SJSA1 (cell line): ENCODE measurements around the gene ZFYVE28. TPM values are rescaled to one million over a fixed set of nuclear protein-coding genes. Genes with fewer than 3 reads are reported as not detected.
A peak's percentile ranks its signal among the peaks of the same experiment; 100 is the strongest.

Experiments used
- DNase-seq, 2 experiments: peaks; one replicate each; pipeline ENCODE4 v3.0.0-alpha.2; 2015 to 2020; ENCODE audit warnings: low spot score in 2 of 2, low read depth in 1 of 2
- H3K27ac ChIP-seq: fragments of 250-450 bp; sonication (Bioruptor Pico); 2 replicates; pipeline ENCODE4 v1.5.1; 2020; ENCODE audit warnings: mild to moderate bottlenecking, moderate library complexity
- H3K27me3 ChIP-seq: fragments of 250-450 bp; sonication (Bioruptor Pico); replicated peaks from 2 replicates; pipeline ENCODE4 v1.5.1; 2020; ENCODE audit warnings: mild to moderate bottlenecking, moderate library complexity
- H3K36me3 ChIP-seq: fragments of 250-450 bp; sonication (Bioruptor Pico); 2 replicates; pipeline ENCODE4 v1.5.1; 2020; ENCODE audit warnings: mild to moderate bottlenecking
- H3K4me1 ChIP-seq: fragments of 250-450 bp; sonication (Bioruptor Pico); replicated peaks from 2 replicates; pipeline ENCODE4 v1.6.1; 2021; ENCODE audit warnings: mild to moderate bottlenecking
- H3K4me3 ChIP-seq: fragments of 250-450 bp; sonication (Bioruptor Pico); 2 replicates; pipeline ENCODE4 v1.5.1; 2020; ENCODE audit warnings: mild to moderate bottlenecking
- H3K9me3 ChIP-seq: fragments of 250-450 bp; sonication (Bioruptor Pico); replicated peaks from 2 replicates; pipeline ENCODE4 v1.5.1; 2020; ENCODE audit warnings: mild to moderate bottlenecking
- total RNA-seq: library from RNA; depleted of rRNA; stranded (reverse); fragments of >200 nt; shearing (Covaris generic); gene quantifications from 2 replicates; pipeline ENCODE4 v1.2.3, GENCODE V29; 2014

Gene ZFYVE28
- total RNA-seq, 1 experiment from 2014 or later, result 0.11 TPM

DNA sequence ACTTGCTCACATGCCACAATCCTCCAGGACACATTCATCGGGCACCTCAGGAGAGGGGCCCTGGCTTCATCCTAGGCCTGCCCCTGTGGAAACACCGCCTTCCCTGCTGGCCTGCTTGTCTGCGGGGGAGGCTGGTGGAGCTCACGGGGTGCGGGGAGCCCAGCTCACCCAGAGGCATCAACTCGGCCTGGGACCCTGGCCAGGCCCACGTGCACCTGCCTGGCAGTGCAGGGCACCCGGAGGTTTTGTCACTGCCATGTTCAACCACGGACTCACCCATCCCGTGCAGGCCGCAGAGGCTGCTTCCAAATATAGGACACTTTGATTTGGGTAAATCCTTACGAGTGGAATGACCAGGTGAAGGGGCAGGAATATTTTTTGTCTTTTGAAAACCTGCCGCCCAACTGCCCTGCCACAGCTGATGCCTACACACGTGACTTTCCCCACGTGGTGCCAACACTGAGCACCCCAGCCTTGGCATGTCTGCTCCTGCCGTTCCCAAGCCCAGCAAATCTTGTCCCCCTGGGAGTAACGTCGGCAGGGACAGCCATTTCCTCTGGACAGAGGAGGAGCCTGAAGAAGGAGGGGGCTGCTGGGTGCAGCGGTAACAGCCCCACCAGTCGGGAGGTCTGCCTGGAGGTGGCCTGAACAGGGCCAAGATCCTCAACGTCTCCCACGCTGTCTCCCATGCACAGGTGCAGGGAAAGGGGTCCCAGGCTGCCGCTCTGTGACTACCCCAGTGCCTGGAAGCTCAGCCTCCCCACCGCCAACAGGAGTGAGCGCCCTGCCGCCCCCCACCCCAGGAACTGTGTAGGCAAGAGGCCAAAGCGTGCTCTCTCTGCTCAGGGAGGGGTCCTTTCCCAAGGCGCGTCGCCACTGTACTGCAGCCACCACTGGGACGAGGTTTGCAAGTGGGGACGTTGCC, 165.0 kb downstream of the ZFYVE28 start:
- no peaks in the 10 kb centered on the region for H3K4me1 ChIP-seq
- no peaks in the 10 kb centered on the region for H3K36me3 ChIP-seq
- H3K9me3 ChIP-seq, result no peaks in the 10 kb centered on the region
- H3K27ac ChIP-seq, result no peak overlapping the region
- H3K27me3 ChIP-seq, result no peaks in the 10 kb centered on the region
- no peak overlapping the region for H3K4me3 ChIP-seq
- DNase-seq, result peak in 1 of 2 experiments; percentile 28

DNA sequence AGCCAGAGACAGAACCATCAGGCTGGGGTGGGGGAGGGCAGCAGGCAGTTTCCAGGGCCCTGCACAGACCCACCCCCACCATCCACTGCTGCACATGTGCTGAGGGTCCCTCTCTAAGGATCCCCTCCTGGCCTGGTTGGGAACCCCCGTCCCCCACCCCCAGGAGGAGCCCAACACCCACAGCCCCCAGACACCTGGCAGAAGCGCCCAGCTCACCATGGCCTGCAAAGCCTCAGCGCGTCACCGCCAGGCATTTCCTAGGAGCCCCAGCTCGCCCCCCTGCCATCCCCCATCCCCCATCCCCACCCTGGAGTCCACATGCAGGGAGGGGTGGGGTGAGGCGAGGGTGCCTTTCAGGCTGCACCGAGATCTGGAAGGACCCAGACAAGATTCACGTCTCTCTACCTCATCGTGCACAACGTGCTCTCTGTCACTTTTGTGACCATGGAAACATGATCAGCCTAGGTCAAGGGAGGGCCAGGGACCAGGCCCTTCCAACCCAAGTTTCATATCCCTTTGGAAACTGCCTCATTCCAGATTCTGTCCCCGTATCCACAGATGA, 165.8 kb downstream of the ZFYVE28 start:
- H3K27me3 ChIP-seq, result no peaks in the 10 kb centered on the region
- no peaks in the 10 kb centered on the region for H3K9me3 ChIP-seq
- no peaks in the 10 kb centered on the region for H3K4me1 ChIP-seq
- H3K36me3 ChIP-seq, result no peaks in the 10 kb centered on the region
- no peak overlapping the region for H3K27ac ChIP-seq
- H3K4me3 ChIP-seq, result no peak overlapping the region
- no peak for DNase-seq

- H3K4me3 ChIP-seq, result no peak overlapping the region
- H3K36me3 ChIP-seq, result no peaks in the 10 kb centered on the region
- H3K4me1 ChIP-seq, result no peaks in the 10 kb centered on the region
- H3K27ac ChIP-seq, result no peak overlapping the region
- no peaks in the 10 kb centered on the region for H3K9me3 ChIP-seq
- DNase-seq, result no peak
- no peaks in the 10 kb centered on the region for H3K27me3 ChIP-seq
These were observed 166.5 kb downstream of the ZFYVE28 start for GRCh38 chr4:2251795-2252529.

- DNase-seq, result no peak
- Histone ChIP-seq H3K36me3 (no peaks in the 10 kb centered on the region), H3K27ac (no peak overlapping the region), H3K4me3 (no peak overlapping the region), H3K9me3 (no peaks in the 10 kb centered on the region), H3K27me3 (no peaks in the 10 kb centered on the region), H3K4me1 (no peaks in the 10 kb centered on the region)
These were observed 167.2 kb downstream of the ZFYVE28 start for GRCh38 chr4:2251073-2251794.

DNA sequence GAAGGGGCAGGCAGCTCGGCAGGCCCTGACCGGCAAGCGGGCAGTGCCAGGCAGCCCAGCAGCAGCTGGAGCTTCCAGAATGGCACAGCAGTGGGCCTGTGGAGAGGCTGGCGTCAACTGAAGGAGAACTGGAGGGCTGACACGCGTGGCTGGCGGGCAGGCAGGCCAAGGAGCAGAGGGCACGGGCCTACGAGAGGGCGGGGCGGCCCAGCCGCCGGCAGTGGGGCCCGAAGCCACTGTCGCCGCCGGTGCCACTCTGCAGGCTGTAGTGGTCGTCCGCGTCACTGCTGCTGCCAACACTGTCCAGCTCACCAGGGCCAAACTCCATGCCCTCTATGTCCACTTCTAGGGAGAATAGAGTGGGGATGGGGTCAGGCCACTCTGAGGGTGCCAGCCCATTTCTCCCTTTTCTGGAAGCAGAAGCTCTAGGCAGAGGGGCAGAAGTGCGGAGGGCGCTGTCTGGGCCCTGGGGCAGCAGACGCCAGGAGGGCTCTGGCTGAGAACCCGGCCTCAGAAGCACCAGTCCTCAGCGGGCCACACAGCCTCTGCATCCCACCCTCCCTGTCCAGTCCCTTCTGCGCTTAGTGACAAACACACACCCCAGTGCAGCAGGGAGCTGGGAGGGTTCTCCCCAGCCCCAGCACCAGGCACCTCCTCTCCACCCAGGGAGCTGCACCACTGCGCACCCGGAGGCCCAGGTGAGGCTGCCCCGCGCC, 167.9 kb downstream of the ZFYVE28 start:
- no peak for DNase-seq
- Histone ChIP-seq H3K4me3 (no peak overlapping the region), H3K9me3 (no peaks in the 10 kb centered on the region), H3K36me3 (no peaks in the 10 kb centered on the region), H3K27me3 (no peaks in the 10 kb centered on the region), H3K4me1 (no peaks in the 10 kb centered on the region), H3K27ac (no peak overlapping the region)

- H3K36me3 ChIP-seq, result no peaks in the 10 kb centered on the region
These were observed 168.7 kb downstream of the ZFYVE28 start for GRCh38 chr4:2249526-2250356.

GRCh38 chr4:2248821-2249261, 169.6 kb downstream of the ZFYVE28 start:
- Histone ChIP-seq H3K9me3 (no peaks in the 10 kb centered on the region), H3K27me3 (no peaks in the 10 kb centered on the region), H3K36me3 (no peaks in the 10 kb centered on the region), H3K27ac (no peak overlapping the region), H3K4me3 (no peak overlapping the region), H3K4me1 (no peaks in the 10 kb centered on the region)
- peak in 1 of 2 experiments; percentile 24 for DNase-seq

More at GRCh38 chr4:2249526-2250356, 168.7 kb downstream of the ZFYVE28 start:
- Histone ChIP-seq H3K27me3 (no peaks in the 10 kb centered on the region), H3K4me3 (no peak overlapping the region), H3K9me3 (no peaks in the 10 kb centered on the region), H3K4me1 (no peaks in the 10 kb centered on the region), H3K27ac (no peak overlapping the region)
- no peak for DNase-seq

DNA sequence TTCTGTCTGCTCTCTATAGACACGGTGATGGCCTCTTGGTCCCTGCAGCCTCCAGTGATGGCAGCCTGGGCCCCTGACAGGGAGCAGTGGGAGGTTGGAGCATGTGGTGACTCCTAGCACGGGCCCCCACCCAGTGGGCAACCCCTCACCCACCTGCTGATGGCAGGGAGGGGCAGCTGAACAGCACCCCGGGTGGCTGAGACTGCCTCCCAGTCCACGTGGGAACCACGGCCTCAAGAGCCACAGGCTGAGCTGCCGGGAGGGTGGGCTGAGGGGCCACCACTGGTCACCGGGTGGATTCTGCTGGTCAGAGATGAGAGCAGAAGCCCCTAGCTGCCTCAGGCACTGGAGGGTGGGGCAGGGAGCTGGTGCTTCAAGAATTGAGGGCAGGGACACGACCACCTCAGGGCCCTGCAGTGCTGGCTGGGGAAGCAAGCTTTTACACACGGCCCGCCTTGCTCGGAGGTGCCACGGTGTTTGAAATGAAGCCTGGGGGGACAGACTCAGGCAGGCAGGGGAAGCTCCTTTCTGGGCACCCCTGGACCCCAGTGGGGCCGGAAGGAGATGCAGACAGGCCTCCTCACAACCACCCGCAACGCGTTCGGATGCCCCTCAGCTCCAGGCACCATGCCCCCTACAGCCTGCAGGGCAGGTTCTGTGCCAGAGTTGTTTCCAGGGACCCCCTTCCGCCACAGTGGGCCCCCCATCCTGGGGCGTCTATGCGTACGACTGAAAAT, 170.2 kb downstream of the ZFYVE28 start:
- no peaks in the 10 kb centered on the region for H3K36me3 ChIP-seq
- peak in 1 of 2 experiments; percentile 22 for DNase-seq
- no peak overlapping the region for H3K27ac ChIP-seq
- H3K4me3 ChIP-seq, result no peak overlapping the region
- H3K4me1 ChIP-seq, result no peaks in the 10 kb centered on the region
- H3K9me3 ChIP-seq, result no peaks in the 10 kb centered on the region
- H3K27me3 ChIP-seq, result no peaks in the 10 kb centered on the region

- H3K9me3 ChIP-seq, result no peaks in the 10 kb centered on the region
- H3K4me3 ChIP-seq, result no peak overlapping the region
- H3K36me3 ChIP-seq, result no peaks in the 10 kb centered on the region
- no peaks in the 10 kb centered on the region for H3K4me1 ChIP-seq
- DNase-seq, result no peak
- no peak overlapping the region for H3K27ac ChIP-seq
- no peaks in the 10 kb centered on the region for H3K27me3 ChIP-seq
These were observed 171.1 kb downstream of the ZFYVE28 start for GRCh38 chr4:2247128-2248043.

DNA sequence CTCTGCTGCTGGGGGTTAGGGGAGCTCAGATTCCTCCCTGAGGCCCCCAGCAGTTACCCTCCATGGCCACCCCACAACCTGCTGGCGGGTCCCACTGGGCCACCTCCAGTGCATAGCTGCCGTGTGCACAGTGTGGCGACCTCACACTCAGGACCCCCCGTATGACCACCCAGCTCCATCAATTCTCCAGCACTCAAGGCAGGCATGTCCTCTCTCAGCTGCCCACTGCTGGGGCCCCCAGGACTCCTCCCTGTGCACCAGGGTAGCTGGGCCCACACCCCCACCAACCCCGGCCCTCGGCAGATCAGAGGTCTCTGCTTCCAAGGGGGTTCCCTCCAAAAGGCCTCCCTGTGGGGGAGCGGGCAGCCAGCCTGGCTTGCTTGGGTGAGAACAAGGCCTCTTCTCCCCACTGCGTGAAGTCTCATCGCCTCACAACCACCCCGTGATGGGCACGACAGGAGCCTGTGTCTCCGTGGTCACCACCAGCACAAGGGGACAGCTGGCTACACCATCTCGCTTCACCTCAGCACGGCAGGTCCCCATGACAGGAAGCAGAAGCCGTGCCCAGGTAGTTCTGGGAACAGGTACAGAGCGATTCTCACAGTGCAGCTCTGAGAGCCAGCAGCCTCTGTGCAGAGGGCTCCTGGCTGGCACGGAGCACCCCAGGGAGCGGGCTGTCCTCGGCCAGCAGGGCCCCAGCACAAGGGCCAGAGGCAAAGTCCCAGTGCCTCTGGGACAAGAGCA, 171.9 kb downstream of the ZFYVE28 start:
- no peaks in the 10 kb centered on the region; the same call in 1 of the 2 replicates for H3K36me3 ChIP-seq
- H3K27ac ChIP-seq, result no peak overlapping the region
- no peaks in the 10 kb centered on the region for H3K27me3 ChIP-seq
- no peak for DNase-seq
- H3K4me1 ChIP-seq, result no peaks in the 10 kb centered on the region
- H3K4me3 ChIP-seq, result no peak overlapping the region
- H3K9me3 ChIP-seq, result no peaks in the 10 kb centered on the region
